Measurements from ENCODE around the gene CRYBB3. TPM values are rescaled to one million over a fixed set of nuclear protein-coding genes. Genes with fewer than 3 reads are reported as not detected.

Gene CRYBB3
- total and polyA plus RNA-seq, 8 donors, result 0.18 to 0.60 (median 0.38) TPM; not detected in 1

GRCh38 chr22:25206998-25207397 is 7.3 kb downstream of the CRYBB3 start:
- no peaks in the 10 kb centered on the region for H3K36me3 ChIP-seq
- no peak overlapping the region for H3K4me3 ChIP-seq
- H3K4me1 ChIP-seq, result no peaks in the 10 kb centered on the region
- no peaks in the 10 kb centered on the region for H3K9me3 ChIP-seq
- H3K27me3 ChIP-seq, result no peaks in the 10 kb centered on the region
- no peak for TF ChIP-seq CTCF (IDR thresholded peaks at IDR 0.05)
- no peak for ATAC-seq
- intact Hi-C loops (cut with DNase I), result no loop called here
- peak in 1 of 4 donors; percentile 77 for DNase-seq
- no peak overlapping the region for H3K27ac ChIP-seq

GRCh38 chr22:25207553-25208157 is 8.0 kb downstream of the CRYBB3 start:
- Histone ChIP-seq H3K36me3 (no peaks in the 10 kb centered on the region), H3K27ac (no peak overlapping the region), H3K4me1 (no peaks in the 10 kb centered on the region), H3K27me3 (no peaks in the 10 kb centered on the region), H3K9me3 (no peaks in the 10 kb centered on the region), H3K4me3 (no peak overlapping the region)
- DNase-seq (no peak), ATAC-seq (no peak)
- intact Hi-C loops (cut with DNase I), result no loop called here
- TF ChIP-seq CTCF (IDR thresholded peaks at IDR 0.05), result no peak

- TF ChIP-seq CTCF (IDR thresholded peaks at IDR 0.05), result no peak
- ATAC-seq, result no peak
- Histone ChIP-seq H3K4me3 (no peak overlapping the region), H3K27ac (no peak overlapping the region), H3K36me3 (no peaks in the 10 kb centered on the region), H3K27me3 (no peaks in the 10 kb centered on the region), H3K9me3 (peaks cover 0 to 1% of the 10 kb centered on the region in 2 donors), H3K4me1 (no peaks in the 10 kb centered on the region)
- intact Hi-C loops (cut with DNase I), result no loop called here
- no peak for DNase-seq
Observed at GRCh38 chr22:25208328-25208727, 8.7 kb downstream of the CRYBB3 start.

- intact Hi-C loops (cut with DNase I), result no loop called here
- DNase-seq (no peak), ATAC-seq (no peak)
- peaks cover 0 to 3% of the 10 kb centered on the region in 2 donors for H3K9me3 ChIP-seq
- TF ChIP-seq CTCF (IDR thresholded peaks at IDR 0.05), result no peak
- H3K36me3 ChIP-seq, result no peaks in the 10 kb centered on the region
- no peak overlapping the region for H3K27ac ChIP-seq
- no peaks in the 10 kb centered on the region for H3K4me1 ChIP-seq
- no peak overlapping the region for H3K4me3 ChIP-seq
- H3K27me3 ChIP-seq, result no peaks in the 10 kb centered on the region
Observed at GRCh38 chr22:25208743-25209505, 9.3 kb downstream of the CRYBB3 start.

- H3K4me1 ChIP-seq, result no peaks in the 10 kb centered on the region
- H3K27ac ChIP-seq, result no peak overlapping the region
- no peak for DNase-seq
- intact Hi-C loops (cut with DNase I), result no loop called here
- no peak for TF ChIP-seq CTCF (IDR thresholded peaks at IDR 0.05)
- H3K4me3 ChIP-seq, result no peak overlapping the region
- no peaks in the 10 kb centered on the region for H3K27me3 ChIP-seq
- no peaks in the 10 kb centered on the region for H3K36me3 ChIP-seq
- peaks cover 0 to 3% of the 10 kb centered on the region in 2 donors for H3K9me3 ChIP-seq
- no peak for ATAC-seq
Observed at GRCh38 chr22:25210793-25211192, 11.1 kb downstream of the CRYBB3 start.
